Caco-2 (cell line): ENCODE measurements around the gene FSTL3. TPM values are rescaled to one million over a fixed set of nuclear protein-coding genes. Genes with fewer than 3 reads are reported as not detected.

Experiments
- BruUV-seq: library from RNA; stranded (reverse); fragments of 400-500 nt; replicated peaks from 2 replicates; lab custom pipeline; 2021; lab: Mats Ljungman, UMichigan
- CTCF ChIA-PET: fragments of 300-600 bp; sonication (Branson Sonifier 250); formaldehyde crosslinking; loops from one replicate; lab custom pipeline; 2022; ENCODE audit warnings: antibody characterized with exemption; lab: Charles Lee
- POLR2A ChIA-PET: fragments of 300-600 bp; sonication (Branson Sonifier 250); formaldehyde crosslinking; loops from one replicate; lab custom pipeline; 2022; ENCODE audit warnings: antibody characterized with exemption; lab: Charles Lee
- DNase-seq, 2 experiments: peaks; one replicate each; pipeline versions ENCODE4 v3.0.0 to v3.0.0-alpha.2; 2020 to 2022
- H3K27me3 ChIP-seq: replicated peaks from 2 replicates; pipeline ENCODE4 v1.6.0; 2011; ENCODE audit warnings: low read length; ENCODE audit not compliant: control insufficient read depth, insufficient read depth
- H3K36me3 ChIP-seq: 2 replicates; pipeline ENCODE4 v1.5.1; 2011; ENCODE audit warnings: low read length; ENCODE audit not compliant: control insufficient read depth, insufficient read depth
- H3K4me1 ChIP-seq: fragments of 250-450 bp; sonication (Bioruptor Pico); 2 replicates; pipeline ENCODE4 v1.5.1; 2020; ENCODE audit warnings: mild to moderate bottlenecking
- H3K4me3 ChIP-seq: 2 replicates; pipeline ENCODE4 v1.5.1; 2011; ENCODE audit warnings: low read depth, mild to moderate bottlenecking, control low read depth, low read length
- H3K9me3 ChIP-seq: fragments of 250-450 bp; sonication (Bioruptor Pico); 2 replicates; pipeline ENCODE4 v1.5.1; 2020; ENCODE audit warnings: mild to moderate bottlenecking, moderate library complexity
- H3K27ac Mint-ChIP-seq: one replicate; pipeline ENCODE4 v1.8.0; 2022; ENCODE audit warnings: mixed read lengths; ENCODE audit not compliant: unreplicated experiment
- H3K27me3 Mint-ChIP-seq: one replicate; pipeline ENCODE4 v1.8.0; 2022; ENCODE audit warnings: mixed read lengths; ENCODE audit not compliant: insufficient read depth, unreplicated experiment
- H3K36me3 Mint-ChIP-seq: one replicate; pipeline ENCODE4 v1.8.0; 2022; ENCODE audit warnings: mild to moderate bottlenecking, mixed read lengths; ENCODE audit not compliant: insufficient read depth, unreplicated experiment
- H3K4me1 Mint-ChIP-seq: one replicate; pipeline ENCODE4 v1.8.0; 2022; ENCODE audit warnings: low read depth, mixed read lengths; ENCODE audit not compliant: unreplicated experiment
- H3K4me3 Mint-ChIP-seq: one replicate; pipeline ENCODE4 v1.8.0; 2022; ENCODE audit warnings: mild to moderate bottlenecking, moderate library complexity, mixed read lengths; ENCODE audit not compliant: unreplicated experiment
- H3K9me3 Mint-ChIP-seq: one replicate; pipeline ENCODE4 v1.8.0; 2022; ENCODE audit warnings: mixed read lengths; ENCODE audit not compliant: unreplicated experiment
- intact Hi-C: fragments of 100-400 bp; cut with micrococcal nuclease; formaldehyde crosslinking; loops from one replicate; pipeline ENCODE4 v1.10.0; 2022; ENCODE audit not compliant: unreplicated experiment
- total RNA-seq: library from RNA; stranded (reverse); gene quantifications from 2 replicates; pipeline ENCODE4 v1.2.3, GENCODE V29; 2022
- TF ChIP-seq, protein P1 (sequence below), 2 experiments: fragments of 200-600 bp in 1 of 2; IDR thresholded peaks; 1 replicate in 1 of 2; 2 replicates in 1 of 2; pipeline versions ENCODE4 v1.5.1 to v1.8.0; 2011 to 2022; ENCODE audit warnings: antibody characterized with exemption in 1 of 2, control low read depth in 1 of 2, inconsistent platforms in 1 of 2, low read depth in 1 of 2, low read length in 1 of 2, mild to moderate bottlenecking in 1 of 2, moderate library complexity in 1 of 2; ENCODE audit not compliant: insufficient read depth in 1 of 2, severe bottlenecking in 1 of 2, unreplicated experiment in 1 of 2

Gene FSTL3
- total RNA-seq, 1 experiment from 2014 or later: 26.3 TPM

DNA sequence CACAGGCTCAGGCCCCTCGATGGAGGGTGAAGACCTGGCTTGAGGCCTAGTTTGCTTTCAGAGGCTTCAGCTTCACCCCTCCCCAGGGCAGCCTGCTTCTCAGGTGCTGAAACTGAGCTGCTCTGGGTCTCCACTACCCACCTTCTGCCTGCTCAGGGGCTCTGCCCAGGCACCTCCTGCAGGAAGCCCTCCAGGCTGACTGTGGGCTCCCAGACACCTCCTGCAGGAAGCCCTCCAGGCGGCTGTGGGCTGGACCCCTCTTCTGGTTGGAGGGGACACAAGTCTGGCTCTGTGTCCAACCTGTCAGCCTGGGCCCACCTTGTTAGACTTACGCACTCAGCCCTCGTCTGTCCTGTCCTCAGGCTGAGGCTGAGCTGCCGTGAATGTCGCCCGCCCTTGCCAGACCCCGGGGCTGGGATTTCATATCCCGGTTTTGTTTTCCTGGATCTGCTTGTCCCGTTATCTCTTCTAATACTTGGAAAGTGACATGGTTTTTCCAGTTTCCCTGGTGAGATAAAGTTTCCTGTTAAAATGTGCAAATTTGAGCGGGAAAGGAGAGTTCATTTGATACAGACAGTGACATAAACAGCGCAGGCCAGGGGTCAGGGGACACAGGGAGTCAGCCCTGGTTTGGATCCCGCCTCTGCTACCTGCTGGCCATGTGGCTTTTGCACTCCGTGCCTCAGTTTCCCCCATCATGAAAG, 53.9 kb downstream of the FSTL3 start:
- Mint-ChIP-seq H3K4me3 (no peak overlapping the region), H3K27ac (no peak overlapping the region), H3K36me3 (peaks cover 17% of the 10 kb centered on the region), H3K27me3 (no peaks in the 10 kb centered on the region), H3K9me3 (no peaks in the 10 kb centered on the region), H3K4me1 (no peaks in the 10 kb centered on the region)
- no peaks in the 10 kb centered on the region for H3K9me3 ChIP-seq
- intact Hi-C loops: no loop called here
- H3K27me3 ChIP-seq: no peaks in the 10 kb centered on the region
- no peaks in the 10 kb centered on the region for H3K36me3 ChIP-seq
- ChIA-PET CTCF (no interaction called here), POLR2A (no interaction called here)
- no peak overlapping the region for H3K4me3 ChIP-seq
- BruUV-seq: no TSS peak
- H3K4me1 ChIP-seq: no peaks in the 10 kb centered on the region
- TF ChIP-seq, protein P1, sequence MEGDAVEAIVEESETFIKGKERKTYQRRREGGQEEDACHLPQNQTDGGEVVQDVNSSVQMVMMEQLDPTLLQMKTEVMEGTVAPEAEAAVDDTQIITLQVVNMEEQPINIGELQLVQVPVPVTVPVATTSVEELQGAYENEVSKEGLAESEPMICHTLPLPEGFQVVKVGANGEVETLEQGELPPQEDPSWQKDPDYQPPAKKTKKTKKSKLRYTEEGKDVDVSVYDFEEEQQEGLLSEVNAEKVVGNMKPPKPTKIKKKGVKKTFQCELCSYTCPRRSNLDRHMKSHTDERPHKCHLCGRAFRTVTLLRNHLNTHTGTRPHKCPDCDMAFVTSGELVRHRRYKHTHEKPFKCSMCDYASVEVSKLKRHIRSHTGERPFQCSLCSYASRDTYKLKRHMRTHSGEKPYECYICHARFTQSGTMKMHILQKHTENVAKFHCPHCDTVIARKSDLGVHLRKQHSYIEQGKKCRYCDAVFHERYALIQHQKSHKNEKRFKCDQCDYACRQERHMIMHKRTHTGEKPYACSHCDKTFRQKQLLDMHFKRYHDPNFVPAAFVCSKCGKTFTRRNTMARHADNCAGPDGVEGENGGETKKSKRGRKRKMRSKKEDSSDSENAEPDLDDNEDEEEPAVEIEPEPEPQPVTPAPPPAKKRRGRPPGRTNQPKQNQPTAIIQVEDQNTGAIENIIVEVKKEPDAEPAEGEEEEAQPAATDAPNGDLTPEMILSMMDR (IDR thresholded peaks at IDR 0.05; ENCODE audit: insufficient read depth in 1 of 2, low read depth in 1 of 2, low read length in 1 of 2, severe bottlenecking in 1 of 2, unreplicated experiment in 1 of 2): no peak
- no peak for DNase-seq

DNA sequence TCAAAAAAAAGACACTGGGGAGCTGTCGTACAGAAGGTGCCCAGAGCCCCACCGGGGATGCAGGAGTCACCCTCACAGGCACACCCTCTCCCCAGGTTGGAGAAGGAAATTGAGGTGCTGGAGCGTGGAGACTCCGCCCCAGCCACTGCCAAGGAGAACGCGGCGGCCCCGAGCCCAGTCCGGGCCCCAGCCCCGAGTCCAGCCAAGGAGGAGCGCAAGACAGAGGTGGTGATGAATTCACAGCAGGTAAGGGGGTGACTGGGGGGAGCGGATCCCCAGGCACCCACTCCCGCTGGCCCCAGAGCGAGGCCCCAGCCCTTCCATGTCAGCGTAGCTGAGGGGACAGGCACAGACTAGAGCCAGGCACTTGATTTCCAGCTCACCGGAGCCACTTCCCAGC, 54.8 kb downstream of the FSTL3 start:
- CTCF ChIA-PET: no interaction called here

DNA sequence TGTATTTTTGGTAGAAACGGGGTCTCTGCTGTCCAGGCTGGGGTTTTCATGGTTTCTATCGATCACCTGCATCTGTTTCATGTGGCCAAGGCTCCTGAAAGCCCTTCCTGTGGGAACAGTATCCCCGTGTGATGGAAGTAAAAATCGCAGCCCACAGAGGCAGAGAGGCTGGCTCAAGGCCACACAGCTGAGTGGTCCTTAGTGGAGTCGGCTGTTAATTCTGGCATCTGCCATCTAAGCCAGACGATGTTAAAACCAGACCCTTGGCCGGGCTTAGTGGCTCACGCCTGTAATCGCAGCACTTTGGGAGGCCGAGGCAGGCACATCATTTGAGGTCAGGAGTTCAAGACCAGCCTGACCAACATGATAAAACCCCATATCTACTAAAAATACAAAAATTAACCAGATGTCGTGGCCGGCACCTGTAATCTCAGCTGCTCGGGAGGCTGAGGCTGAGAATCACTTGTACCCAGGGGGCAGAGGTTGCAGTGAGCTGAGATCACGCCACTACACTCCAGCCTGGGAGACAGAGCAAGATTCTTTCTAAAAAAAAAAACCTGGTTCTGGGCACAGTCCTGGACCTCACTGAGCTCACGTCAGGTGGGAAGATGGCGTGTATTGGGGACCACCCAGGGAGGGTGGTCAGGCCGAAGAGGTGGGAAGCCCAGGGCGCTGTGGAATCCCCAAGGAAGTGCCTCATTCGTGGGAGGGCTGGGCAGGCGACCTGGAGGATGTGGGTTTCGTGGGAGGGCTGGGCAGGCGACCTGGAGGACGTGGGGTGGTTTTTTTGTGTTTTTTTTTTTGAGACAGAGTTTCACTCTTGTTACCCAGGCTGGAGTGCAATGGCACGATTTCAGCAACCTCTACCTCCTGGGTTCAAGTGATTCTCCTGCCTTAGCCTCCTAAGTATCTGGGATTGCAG, 56.2 kb downstream of the FSTL3 start:
- Mint-ChIP-seq H3K27me3 (no peaks in the 10 kb centered on the region), H3K4me1 (no peaks in the 10 kb centered on the region), H3K4me3 (no peak overlapping the region), H3K9me3 (no peaks in the 10 kb centered on the region), H3K36me3 (peaks cover 29% of the 10 kb centered on the region), H3K27ac (no peak overlapping the region)
- H3K36me3 ChIP-seq: no peaks in the 10 kb centered on the region
- DNase-seq: no peak
- no TSS peak for BruUV-seq
- TF ChIP-seq, protein P1 (IDR thresholded peaks at IDR 0.05; ENCODE audit: insufficient read depth in 1 of 2, low read depth in 1 of 2, low read length in 1 of 2, severe bottlenecking in 1 of 2, unreplicated experiment in 1 of 2): no peak
- H3K4me3 ChIP-seq: no peak overlapping the region
- H3K4me1 ChIP-seq: no peaks in the 10 kb centered on the region
- ChIA-PET POLR2A (interaction anchor here (0.6 kb wide), 1 partner anchor 67 kb away, joined by 3 read pairs; no protein-coding TSS in a partner anchor), CTCF (interaction anchor here (0.6 kb wide), 1 partner anchor 33 kb away, joined by 4 read pairs; no protein-coding TSS in a partner anchor)
- no peaks in the 10 kb centered on the region for H3K27me3 ChIP-seq
- H3K9me3 ChIP-seq: no peaks in the 10 kb centered on the region
- intact Hi-C loops: no loop called here

More for the DNA sequence above, 54.8 kb downstream of the FSTL3 start:
- Histone ChIP-seq H3K4me3 (no peak overlapping the region), H3K9me3 (no peaks in the 10 kb centered on the region), H3K27me3 (no peaks in the 10 kb centered on the region), H3K36me3 (no peaks in the 10 kb centered on the region), H3K4me1 (no peaks in the 10 kb centered on the region)
- no peak for DNase-seq
- Mint-ChIP-seq H3K9me3 (no peaks in the 10 kb centered on the region), H3K36me3 (peaks cover 17% of the 10 kb centered on the region), H3K4me1 (no peaks in the 10 kb centered on the region), H3K27me3 (no peaks in the 10 kb centered on the region), H3K4me3 (no peak overlapping the region), H3K27ac (no peak overlapping the region)
- POLR2A ChIA-PET: no interaction called here
- intact Hi-C loops: no loop called here
- TF ChIP-seq, protein P1 (IDR thresholded peaks at IDR 0.05; ENCODE audit: insufficient read depth in 1 of 2, low read depth in 1 of 2, low read length in 1 of 2, severe bottlenecking in 1 of 2, unreplicated experiment in 1 of 2): no peak
- no TSS peak for BruUV-seq
